Measurements from ENCODE around the gene CCND3.

DNA sequence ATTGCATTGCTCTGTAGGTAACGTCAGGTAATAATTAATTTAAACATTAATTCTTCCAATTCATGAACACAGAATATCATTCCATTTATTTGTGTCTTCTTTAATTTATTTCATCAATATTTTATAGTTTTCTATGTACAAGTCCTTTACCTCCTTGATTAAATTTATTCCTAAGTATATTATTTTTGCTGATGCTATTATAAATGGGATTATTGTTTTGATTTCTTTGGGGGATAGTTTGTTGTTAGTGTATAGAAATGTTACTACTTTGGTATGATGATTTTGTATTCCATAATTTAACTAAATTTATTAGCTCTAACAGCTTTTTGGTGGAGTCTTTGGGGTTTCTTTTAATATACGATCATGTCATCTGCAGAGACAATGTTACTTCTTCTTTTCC lies 44.7 kb upstream of the CCND3 start:
- TF ChIP-seq, protein P1, sequence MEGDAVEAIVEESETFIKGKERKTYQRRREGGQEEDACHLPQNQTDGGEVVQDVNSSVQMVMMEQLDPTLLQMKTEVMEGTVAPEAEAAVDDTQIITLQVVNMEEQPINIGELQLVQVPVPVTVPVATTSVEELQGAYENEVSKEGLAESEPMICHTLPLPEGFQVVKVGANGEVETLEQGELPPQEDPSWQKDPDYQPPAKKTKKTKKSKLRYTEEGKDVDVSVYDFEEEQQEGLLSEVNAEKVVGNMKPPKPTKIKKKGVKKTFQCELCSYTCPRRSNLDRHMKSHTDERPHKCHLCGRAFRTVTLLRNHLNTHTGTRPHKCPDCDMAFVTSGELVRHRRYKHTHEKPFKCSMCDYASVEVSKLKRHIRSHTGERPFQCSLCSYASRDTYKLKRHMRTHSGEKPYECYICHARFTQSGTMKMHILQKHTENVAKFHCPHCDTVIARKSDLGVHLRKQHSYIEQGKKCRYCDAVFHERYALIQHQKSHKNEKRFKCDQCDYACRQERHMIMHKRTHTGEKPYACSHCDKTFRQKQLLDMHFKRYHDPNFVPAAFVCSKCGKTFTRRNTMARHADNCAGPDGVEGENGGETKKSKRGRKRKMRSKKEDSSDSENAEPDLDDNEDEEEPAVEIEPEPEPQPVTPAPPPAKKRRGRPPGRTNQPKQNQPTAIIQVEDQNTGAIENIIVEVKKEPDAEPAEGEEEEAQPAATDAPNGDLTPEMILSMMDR (IDR thresholded peaks at IDR 0.05), result no peak
- TF ChIP-seq POLR2A (IDR thresholded peaks at IDR 0.05), result no peak
